HG02610 (cell line): ENCODE data around the gene LRP1.
"Not testable (repeated sequence)": the region's sequence is repeated elsewhere in the genome, so short reads cannot be mapped to it uniquely, and the experiment has no call there.

Source experiments
- ATAC-seq: cut with Tn5 transposase; IDR thresholded peaks from one replicate; pipeline ENCODE4 v1.9.1; 2021; ENCODE audit warnings: mild to moderate bottlenecking, moderate library complexity; ENCODE audit not compliant: unreplicated experiment

Gene LRP1

DNA sequence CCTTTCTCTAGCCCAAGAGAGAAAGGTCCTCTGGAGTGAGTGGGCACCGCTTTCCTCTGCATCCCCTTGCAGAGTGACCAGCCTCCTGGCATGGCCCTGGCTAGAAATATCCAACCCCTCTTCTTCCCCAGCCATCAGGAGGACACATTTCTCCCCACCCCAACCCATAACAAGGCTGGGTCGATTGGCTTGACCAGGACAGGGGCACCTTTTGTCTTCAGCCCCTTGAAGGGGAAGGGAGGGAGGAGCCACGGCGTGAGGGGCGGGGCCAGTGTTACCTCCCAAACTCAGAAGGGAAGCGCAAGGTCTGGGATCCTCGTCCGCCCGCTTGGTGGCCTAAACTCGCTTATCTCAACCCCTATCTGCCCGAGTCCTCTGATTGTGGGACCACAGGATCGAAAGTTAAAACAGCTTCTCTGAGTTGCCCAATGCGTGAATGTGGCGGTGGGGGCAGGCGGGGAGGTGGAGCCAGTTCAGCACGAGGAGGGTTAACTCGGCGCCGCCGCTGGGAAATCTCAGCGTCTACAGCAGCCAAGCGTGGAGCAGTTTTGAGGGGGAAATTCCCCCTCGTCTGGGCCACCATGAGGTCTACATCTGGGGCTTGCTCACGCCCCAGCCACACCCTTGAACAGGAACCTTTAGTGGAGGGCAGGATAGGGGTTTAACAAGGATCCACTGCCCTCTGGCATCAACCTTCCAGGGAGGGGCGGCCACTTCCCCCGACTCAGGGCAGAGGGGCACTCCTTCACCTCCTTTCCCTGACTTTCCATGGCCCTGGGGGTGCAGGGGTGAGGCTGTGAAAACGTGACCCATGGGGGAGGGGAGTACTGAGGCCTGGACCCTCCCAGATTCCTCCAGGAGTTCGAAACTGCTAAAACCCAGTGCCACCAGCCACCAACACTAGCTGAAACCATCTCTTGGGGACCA lies 17.9 kb upstream of the LRP1 start:
- ATAC-seq, result peak; percentile 65

- peak; percentile 57 for ATAC-seq
These were observed 17.1 kb upstream of the LRP1 start, which contains the start of gene STAT6 for GRCh38 chr12:57111031-57111734. TSS of gene STAT6 (minus strand) at chr12:57111362. CDS start at chr12:57108278, 3,084 bp downstream.

DNA sequence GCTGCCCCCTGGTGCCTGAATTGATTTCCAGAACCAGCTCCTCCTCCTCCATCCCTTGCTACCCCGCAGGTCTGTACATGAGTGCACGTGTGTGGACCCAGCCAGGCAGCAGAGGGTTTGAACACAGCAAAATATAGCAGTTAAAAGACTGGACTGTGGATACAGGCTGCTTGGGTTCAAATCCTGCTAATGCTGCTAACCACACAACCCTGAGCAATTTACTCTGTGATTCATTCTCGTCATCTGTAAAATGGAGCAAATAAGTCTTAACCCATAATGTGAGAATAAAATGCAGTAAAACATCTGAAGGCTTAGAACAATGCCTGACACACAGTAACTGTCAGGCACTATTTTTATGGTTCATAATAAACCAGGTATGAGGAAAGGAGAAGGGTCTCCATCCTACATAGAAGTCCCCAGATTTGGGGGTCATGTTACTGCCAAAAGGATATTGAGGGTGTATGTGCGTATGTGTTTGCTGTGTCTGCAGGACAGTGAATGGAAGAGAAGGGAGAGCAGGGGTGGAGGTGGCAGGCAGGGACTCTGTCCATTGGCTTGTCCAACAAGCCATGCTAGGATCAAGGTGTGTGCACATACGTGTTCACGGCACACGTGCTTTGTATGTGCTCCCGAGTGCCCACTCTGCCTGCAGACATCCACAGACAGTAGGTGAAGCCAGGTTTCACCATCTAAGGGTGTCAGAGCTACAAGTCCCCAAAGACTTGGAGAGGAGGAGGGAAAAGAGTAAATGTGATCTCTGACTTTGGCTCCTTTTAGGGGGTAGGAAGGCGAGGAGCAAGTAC lies 15.6 kb upstream of the LRP1 start:
- ATAC-seq, result peak; percentile 48

DNA sequence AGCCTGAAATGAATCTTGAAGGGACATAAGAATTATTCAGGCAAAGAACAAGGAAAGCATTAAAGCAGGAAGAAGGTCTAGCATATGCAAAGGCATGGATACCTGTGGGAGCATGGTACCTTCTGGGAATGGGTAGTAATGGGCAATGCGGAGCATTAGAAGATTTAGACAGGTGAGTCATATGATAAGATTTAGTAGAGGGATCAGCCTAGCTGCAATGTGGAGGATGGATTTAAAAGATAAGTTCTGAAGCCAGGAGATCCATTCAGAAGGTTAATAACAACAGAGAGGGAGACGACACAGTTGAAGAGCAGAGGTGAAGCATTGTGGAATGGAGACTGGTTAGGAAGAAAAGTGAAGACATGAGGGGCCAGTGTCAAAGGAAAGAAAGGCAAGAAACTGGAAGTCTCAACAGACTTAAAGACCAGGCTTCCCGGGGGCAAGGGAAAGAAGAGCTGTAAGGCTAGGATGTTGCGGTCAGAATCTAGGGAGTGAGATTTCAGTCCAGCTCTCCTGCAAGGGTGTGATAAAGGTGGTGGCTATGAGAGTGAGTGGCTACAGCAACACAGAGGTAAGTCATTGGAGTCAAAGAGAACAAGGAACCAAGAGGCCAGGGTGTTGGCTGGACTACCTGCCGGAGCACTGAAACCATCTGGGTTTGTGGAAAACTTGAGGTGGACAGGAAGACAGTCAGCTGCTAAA lies 11.6 kb upstream of the LRP1 start:
- ATAC-seq, result no peak

DNA sequence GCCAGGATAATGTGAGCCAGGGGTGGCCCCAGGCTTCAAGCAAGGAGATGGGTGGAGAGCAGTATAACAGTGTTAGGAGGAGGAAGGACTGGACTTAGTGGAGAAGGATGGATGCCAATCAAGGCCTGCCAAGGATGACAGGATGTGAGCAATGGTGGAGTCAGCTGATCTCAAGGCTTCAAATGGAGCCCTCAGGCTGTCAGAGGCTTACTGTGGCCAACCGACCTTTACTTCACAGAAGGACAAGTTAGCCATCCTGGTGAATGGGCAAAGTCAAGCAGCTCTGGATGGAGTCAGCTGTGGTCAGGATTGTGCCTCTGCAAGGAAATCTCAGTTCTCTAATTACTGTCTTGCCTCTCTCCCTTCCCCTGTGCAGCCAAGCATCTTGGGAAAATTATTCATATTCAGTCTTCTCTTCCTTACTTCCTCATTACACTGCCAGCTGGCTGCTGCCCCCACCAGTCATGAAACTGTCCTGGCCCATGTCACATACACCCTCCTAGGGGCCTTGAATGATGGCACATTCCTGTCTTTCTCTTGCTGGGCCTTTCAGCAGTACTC lies 9.5 kb upstream of the LRP1 start:
- ATAC-seq, result no peak

- no peak for ATAC-seq
These were observed 8.8 kb upstream of the LRP1 start for GRCh38 chr12:57119294-57120085.

DNA sequence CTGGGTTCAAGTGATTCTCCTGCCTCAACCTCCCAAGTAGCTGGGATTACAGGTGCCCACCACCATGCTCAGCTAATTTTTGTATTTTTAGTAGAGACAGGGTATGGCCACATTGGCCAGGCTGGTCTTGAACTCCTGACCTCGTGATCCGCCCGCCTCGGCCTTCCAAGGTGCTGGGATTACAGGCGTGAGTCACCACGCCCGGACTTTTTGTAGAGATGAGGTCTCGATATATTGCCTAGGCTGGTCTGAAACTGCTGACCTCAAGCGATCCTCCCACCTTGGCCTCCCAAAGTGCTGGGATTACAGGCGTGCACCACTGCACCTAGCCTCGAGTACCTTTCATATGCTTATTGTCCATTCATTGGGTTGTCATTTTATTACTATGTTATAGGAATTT lies 7.6 kb upstream of the LRP1 start:
- not testable (repeated sequence) for ATAC-seq

- no peak for ATAC-seq
These were observed 4.5 kb upstream of the LRP1 start for GRCh38 chr12:57123813-57124212.

- ATAC-seq, result peak; percentile 36
These were observed 3.9 kb upstream of the LRP1 start for GRCh38 chr12:57124261-57124877.

DNA sequence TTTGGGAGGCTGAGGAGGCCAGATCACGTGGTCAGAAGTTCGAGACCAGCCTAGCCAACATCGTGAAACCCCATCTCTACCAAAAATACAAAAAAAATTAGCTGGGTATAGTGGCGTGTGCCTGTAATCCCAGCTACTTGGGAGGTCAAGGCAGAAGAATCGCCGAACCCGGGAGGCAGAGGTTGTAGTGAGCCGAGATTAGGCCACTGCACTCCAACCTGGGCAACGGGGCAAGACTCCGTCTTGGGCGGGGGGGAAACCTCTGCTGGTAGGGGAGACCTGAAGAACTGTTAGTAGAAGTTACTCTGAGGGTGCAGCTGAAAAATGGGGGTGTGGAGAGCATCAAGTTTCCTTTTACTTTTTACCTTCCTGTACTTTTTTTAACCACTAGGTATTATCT lies 2.2 kb upstream of the LRP1 start:
- ATAC-seq, result no peak

DNA sequence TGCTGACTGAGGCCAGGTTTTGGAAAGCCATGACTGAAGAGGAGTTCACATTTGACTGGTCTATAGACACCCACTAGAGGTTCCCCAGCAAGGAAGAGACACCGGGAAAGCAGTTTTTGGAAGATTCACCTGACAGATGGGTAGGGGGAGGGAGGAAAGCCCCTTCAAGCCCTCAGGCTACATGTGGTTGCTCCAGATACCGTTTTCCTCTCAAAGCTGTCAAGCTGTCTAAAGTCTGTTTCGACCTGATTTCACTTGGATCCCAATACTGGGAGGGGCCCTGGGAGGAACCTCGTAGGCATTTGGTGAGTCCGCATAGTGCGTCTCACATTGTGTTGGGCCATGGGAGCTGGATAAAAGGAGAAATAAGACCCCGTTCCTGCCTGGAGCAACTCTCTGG lies 1.7 kb upstream of the LRP1 start:
- ATAC-seq, result no peak

GRCh38 chr12:57127101-57127725 lies 1.1 kb upstream of the LRP1 start:
- ATAC-seq, result no peak

DNA sequence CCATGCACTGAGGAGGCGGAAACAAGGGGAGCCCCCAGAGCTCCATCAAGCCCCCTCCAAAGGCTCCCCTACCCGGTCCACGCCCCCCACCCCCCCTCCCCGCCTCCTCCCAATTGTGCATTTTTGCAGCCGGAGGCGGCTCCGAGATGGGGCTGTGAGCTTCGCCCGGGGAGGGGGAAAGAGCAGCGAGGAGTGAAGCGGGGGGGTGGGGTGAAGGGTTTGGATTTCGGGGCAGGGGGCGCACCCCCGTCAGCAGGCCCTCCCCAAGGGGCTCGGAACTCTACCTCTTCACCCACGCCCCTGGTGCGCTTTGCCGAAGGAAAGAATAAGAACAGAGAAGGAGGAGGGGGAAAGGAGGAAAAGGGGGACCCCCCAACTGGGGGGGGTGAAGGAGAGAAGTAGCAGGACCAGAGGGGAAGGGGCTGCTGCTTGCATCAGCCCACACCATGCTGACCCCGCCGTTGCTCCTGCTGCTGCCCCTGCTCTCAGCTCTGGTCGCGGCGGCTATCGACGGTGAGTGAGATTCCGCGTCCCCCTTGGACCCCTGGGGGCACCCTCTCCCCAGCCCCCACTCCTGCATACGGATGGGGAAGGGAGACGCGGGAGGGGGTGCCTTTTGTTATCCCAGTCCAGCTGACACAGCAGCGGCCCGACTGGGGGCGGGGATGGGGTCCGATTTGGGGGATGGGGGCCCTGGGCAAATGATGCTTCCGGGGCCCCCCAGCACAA lies 400 bp downstream of the LRP1 start:
- ATAC-seq, result no peak

GRCh38 chr12:57129321-57129842 lies 1.1 kb downstream of the LRP1 start:
- no peak for ATAC-seq

GRCh38 chr12:57129889-57130288 lies 1.6 kb downstream of the LRP1 start:
- ATAC-seq, result no peak

DNA sequence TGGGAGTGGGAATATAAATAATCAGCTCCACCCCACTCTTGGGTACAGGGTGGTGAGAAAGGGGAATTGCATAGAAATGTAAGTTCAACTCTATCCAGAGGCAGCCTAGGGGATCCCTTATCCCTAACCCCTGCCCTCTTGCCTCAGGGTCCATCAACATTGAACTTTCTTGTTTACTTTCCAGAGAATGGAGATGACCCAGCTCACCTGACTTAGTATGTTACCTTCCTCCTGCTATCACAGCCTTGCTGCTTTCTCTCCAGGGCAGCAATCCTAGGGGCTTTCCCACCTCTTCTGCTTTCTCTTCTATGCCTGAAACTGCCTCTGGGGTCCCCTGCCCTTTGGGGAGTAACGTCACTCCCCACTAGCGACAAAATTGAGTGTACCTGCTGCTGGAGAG lies 2.7 kb downstream of the LRP1 start:
- ATAC-seq, result no peak

- ATAC-seq, result no peak
These were observed 3.8 kb downstream of the LRP1 start for GRCh38 chr12:57131896-57132744.
